ENCODE measurements around the gene MAP3K4.

The MAP3K4 gene

DNA sequence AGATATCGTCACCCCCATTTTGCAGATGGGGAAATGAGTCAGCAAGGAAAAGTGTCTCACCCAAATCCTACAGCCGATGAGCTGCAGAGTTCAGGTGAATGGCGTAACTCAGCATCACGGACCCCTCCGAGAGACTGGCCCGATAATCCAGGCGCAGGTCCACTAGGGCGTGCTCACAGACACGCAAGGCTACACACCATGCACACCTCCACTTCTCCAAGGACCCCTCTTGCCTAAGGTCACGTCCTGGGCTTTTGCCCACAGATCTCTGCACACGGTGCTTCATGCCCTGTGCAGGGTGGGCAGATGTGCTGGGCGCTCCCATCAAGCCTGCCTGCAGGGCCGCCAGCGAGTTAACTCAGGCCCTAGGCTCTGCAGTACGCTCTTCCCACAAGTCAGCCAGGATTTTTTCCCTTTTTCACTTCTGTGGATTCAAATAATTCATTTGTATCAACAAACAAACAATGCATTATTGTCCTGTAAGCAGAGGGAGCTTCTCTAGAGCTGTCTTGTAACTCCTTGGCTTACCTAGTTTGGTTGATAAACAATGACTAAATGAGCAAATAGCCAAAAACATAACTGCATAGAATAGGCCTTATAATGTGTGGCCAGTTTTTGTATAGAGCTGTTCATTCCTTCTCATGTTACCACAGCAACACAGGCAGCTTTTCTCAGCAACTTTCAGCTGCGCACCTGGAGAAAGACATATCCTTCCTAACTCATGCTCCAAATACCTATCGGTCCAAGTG is 143.2 kb downstream of the MAP3K4 start:
- Histone ChIP-seq H3K27me3 (ENCODE audit: insufficient read depth, low read length, poor library complexity) (no peaks in the 10 kb centered on the region), H3K4me3 (ENCODE audit: low read depth in 1 of 2, low read length in 2 of 2) (no peak overlapping the region), H3K36me3 (ENCODE audit: insufficient read depth, low read length) (peaks cover 22% of the 10 kb centered on the region), H3K27ac (ENCODE audit: low read length) (no peak overlapping the region), H3K4me2 (ENCODE audit: insufficient read depth, low read length) (no peak overlapping the region), H3K9me3 (ENCODE audit: insufficient read depth, low read length, severe bottlenecking) (no peaks in the 10 kb centered on the region), H2AFZ (ENCODE audit: low read depth, low read length) (no peak overlapping the region), H3K4me1 (ENCODE audit: insufficient read depth, low read length) (no peaks in the 10 kb centered on the region), H4K20me1 (ENCODE audit: insufficient read depth, low read length) (no peaks in the 10 kb centered on the region), H3K79me2 (ENCODE audit: insufficient read depth, low read length) (no peaks in the 10 kb centered on the region), H3K9ac (ENCODE audit: low read depth, low read length) (no peak overlapping the region)
- TF ChIP-seq, protein P1, sequence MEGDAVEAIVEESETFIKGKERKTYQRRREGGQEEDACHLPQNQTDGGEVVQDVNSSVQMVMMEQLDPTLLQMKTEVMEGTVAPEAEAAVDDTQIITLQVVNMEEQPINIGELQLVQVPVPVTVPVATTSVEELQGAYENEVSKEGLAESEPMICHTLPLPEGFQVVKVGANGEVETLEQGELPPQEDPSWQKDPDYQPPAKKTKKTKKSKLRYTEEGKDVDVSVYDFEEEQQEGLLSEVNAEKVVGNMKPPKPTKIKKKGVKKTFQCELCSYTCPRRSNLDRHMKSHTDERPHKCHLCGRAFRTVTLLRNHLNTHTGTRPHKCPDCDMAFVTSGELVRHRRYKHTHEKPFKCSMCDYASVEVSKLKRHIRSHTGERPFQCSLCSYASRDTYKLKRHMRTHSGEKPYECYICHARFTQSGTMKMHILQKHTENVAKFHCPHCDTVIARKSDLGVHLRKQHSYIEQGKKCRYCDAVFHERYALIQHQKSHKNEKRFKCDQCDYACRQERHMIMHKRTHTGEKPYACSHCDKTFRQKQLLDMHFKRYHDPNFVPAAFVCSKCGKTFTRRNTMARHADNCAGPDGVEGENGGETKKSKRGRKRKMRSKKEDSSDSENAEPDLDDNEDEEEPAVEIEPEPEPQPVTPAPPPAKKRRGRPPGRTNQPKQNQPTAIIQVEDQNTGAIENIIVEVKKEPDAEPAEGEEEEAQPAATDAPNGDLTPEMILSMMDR (IDR thresholded peaks at IDR 0.05; ENCODE audit: borderline replicate concordance, extremely low read depth, low read length, poor library complexity, severe bottlenecking): no peak
- TF ChIP-seq EZH2 (IDR thresholded peaks at IDR 0.05; ENCODE audit: borderline replicate concordance, low read depth, low read length, severe bottlenecking): no peak
- DNase-seq (no peak), ATAC-seq (ENCODE audit: insufficient read depth, low read depth) (no peak)

DNA sequence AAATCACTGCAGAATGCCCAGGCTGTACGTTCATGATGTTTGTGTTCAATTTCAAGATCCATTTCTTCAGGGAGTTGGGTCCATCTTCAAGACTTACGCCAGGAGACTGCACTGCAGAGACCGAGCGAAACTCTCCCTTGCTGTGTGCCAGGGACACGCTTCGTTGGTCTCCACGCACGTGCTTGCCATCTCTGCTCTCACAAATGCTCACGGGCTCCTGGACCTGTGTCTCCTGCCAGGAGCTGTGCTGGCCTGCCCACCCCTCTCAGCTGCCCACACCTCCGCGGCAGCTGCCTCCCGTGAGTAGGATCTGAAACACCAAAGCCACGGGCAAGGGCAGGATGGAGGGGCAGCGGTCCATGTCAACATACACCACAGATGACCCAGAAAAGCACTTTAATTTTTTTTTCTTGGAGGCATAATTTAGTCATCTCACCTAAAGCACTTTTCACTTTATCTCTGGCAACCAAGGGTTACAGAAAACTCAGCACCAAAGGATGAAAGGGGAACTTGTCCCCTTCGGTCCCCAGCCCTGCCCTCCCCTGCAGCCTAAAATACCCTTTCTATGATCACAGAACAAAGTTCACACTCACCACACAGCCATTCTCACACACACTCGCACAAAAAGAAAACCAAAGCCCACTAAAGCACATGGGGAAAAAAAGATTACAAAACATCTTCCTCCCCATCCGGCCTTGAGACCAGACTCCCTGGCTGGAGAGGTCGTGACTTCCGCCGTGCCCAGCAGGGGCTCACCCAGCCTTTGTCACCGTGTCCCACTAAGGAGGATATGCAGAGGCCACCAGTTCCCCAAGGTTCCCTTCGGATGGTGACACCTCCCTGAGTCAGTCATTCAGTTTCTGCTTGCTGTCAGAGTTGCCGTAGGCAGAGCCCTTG is 144.4 kb downstream of the MAP3K4 start:
- Histone ChIP-seq H3K4me2 (ENCODE audit: insufficient read depth, low read length) (no peak overlapping the region), H2AFZ (ENCODE audit: low read depth, low read length) (no peak overlapping the region), H3K79me2 (ENCODE audit: insufficient read depth, low read length) (no peaks in the 10 kb centered on the region), H3K4me1 (ENCODE audit: insufficient read depth, low read length) (no peaks in the 10 kb centered on the region), H4K20me1 (ENCODE audit: insufficient read depth, low read length) (no peaks in the 10 kb centered on the region), H3K4me3 (ENCODE audit: low read depth in 1 of 2, low read length in 2 of 2) (no peak overlapping the region), H3K9ac (ENCODE audit: low read depth, low read length) (no peak overlapping the region), H3K36me3 (ENCODE audit: insufficient read depth, low read length) (peaks cover 15% of the 10 kb centered on the region), H3K9me3 (ENCODE audit: insufficient read depth, low read length, severe bottlenecking) (no peaks in the 10 kb centered on the region), H3K27me3 (ENCODE audit: insufficient read depth, low read length, poor library complexity) (no peaks in the 10 kb centered on the region), H3K27ac (ENCODE audit: low read length) (no peak overlapping the region)
- ATAC-seq (ENCODE audit: insufficient read depth, low read depth) (no peak), DNase-seq (no peak)
- TF ChIP-seq, protein P1 (IDR thresholded peaks at IDR 0.05; ENCODE audit: borderline replicate concordance, extremely low read depth, low read length, poor library complexity, severe bottlenecking): no peak
- no peak for TF ChIP-seq EZH2 (IDR thresholded peaks at IDR 0.05; ENCODE audit: borderline replicate concordance, low read depth, low read length, severe bottlenecking)

GRCh38 chr6:161136655-161137054 is 145.1 kb downstream of the MAP3K4 start:
- Histone ChIP-seq H3K36me3 (ENCODE audit: insufficient read depth, low read length) (peaks cover 15% of the 10 kb centered on the region), H3K27ac (ENCODE audit: low read length) (no peak overlapping the region), H3K4me1 (ENCODE audit: insufficient read depth, low read length) (no peaks in the 10 kb centered on the region), H3K4me3 (ENCODE audit: low read depth in 1 of 2, low read length in 2 of 2) (no peak overlapping the region), H3K79me2 (ENCODE audit: insufficient read depth, low read length) (no peaks in the 10 kb centered on the region), H3K9ac (ENCODE audit: low read depth, low read length) (no peak overlapping the region), H3K27me3 (ENCODE audit: insufficient read depth, low read length, poor library complexity) (no peaks in the 10 kb centered on the region), H2AFZ (ENCODE audit: low read depth, low read length) (no peak overlapping the region), H3K4me2 (ENCODE audit: insufficient read depth, low read length) (no peak overlapping the region), H3K9me3 (ENCODE audit: insufficient read depth, low read length, severe bottlenecking) (no peaks in the 10 kb centered on the region), H4K20me1 (ENCODE audit: insufficient read depth, low read length) (no peaks in the 10 kb centered on the region)
- TF ChIP-seq, protein P1 (IDR thresholded peaks at IDR 0.05; ENCODE audit: borderline replicate concordance, extremely low read depth, low read length, poor library complexity, severe bottlenecking): no peak
- no peak for TF ChIP-seq EZH2 (IDR thresholded peaks at IDR 0.05; ENCODE audit: borderline replicate concordance, low read depth, low read length, severe bottlenecking)
- ATAC-seq (ENCODE audit: insufficient read depth, low read depth): no peak
- DNase-seq: no peak

All from DND-41 (cell line).